CD4-positive, alpha-beta memory T cell (primary cell): ENCODE results near the gene TMC8. TPM values are rescaled to one million over a fixed set of nuclear protein-coding genes. Genes with fewer than 3 reads are reported as not detected.

Experiments
- CTCF ChIA-PET: fragments of 350-600 bp; sonication (Branson Sonifier 250); formaldehyde crosslinking; loops from one replicate; lab custom pipeline; 2021; ENCODE audit warnings: inconsistent platforms; ENCODE audit not compliant: partially characterized antibody; lab: Charles Lee
- POLR2A ChIA-PET: fragments of 350-600 bp; sonication (Branson Sonifier 250); formaldehyde crosslinking; loops from one replicate; lab custom pipeline; 2021; ENCODE audit not compliant: partially characterized antibody; lab: Charles Lee
- DNase-seq, 5 donors: peaks; one replicate each; pipeline versions ENCODE4 v3.0.0 to v3.0.0-alpha.2; 2020 to 2022; ENCODE audit warnings: mixed read lengths in 1 of 5
- H3K27ac ChIP-seq: one replicate; pipeline ENCODE4 v1.7.0; 2013; ENCODE audit warnings: low read depth, low read length
- H3K27me3 ChIP-seq: 2 replicates; pipeline ENCODE4 v1.7.0; 2013; ENCODE audit warnings: mild to moderate bottlenecking, low read length, moderate library complexity; ENCODE audit not compliant: insufficient read depth
- H3K36me3 ChIP-seq: 2 replicates; pipeline ENCODE4 v1.7.0; 2013; ENCODE audit warnings: mild to moderate bottlenecking, low read length, moderate library complexity; ENCODE audit not compliant: insufficient read depth
- H3K4me1 ChIP-seq: 2 replicates; pipeline ENCODE4 v1.7.0; 2013; ENCODE audit warnings: mild to moderate bottlenecking, low read length, moderate library complexity; ENCODE audit not compliant: insufficient read depth
- H3K4me3 ChIP-seq, 2 donors: one replicate each; pipeline ENCODE4 v1.7.0; 2013; ENCODE audit warnings: low read length in 2 of 2, mild to moderate bottlenecking in 1 of 2
- H3K9me3 ChIP-seq, 2 donors: one replicate each; pipeline ENCODE4 v1.7.0; 2013; ENCODE audit warnings: low read length in 2 of 2, control low read depth in 1 of 2; ENCODE audit not compliant: control insufficient read depth in 1 of 2
- H3K27ac Mint-ChIP-seq, 7 donors: one replicate each; pipeline ENCODE4 v1.8.0; 2020 to 2021; ENCODE audit warnings: mixed read lengths in 7 of 7, mild to moderate bottlenecking in 6 of 7, inconsistent platforms in 3 of 7, moderate library complexity in 3 of 7
- H3K27me3 Mint-ChIP-seq, 2 donors: one replicate each; pipeline ENCODE4 v1.8.0; 2020 to 2021; ENCODE audit warnings: mixed read lengths in 2 of 2
- H3K36me3 Mint-ChIP-seq, 2 donors: one replicate each; pipeline ENCODE4 v1.8.0; 2020 to 2021; ENCODE audit warnings: mixed read lengths in 2 of 2, inconsistent platforms in 1 of 2, mild to moderate bottlenecking in 1 of 2
- H3K4me1 Mint-ChIP-seq, 4 donors: one replicate each; pipeline ENCODE4 v1.8.0; 2020 to 2021; ENCODE audit warnings: mixed read lengths in 4 of 4, mild to moderate bottlenecking in 1 of 4
- H3K4me3 Mint-ChIP-seq, 8 donors: one replicate each; pipeline ENCODE4 v1.8.0; 2020 to 2021; ENCODE audit warnings: mixed read lengths in 8 of 8, mild to moderate bottlenecking in 7 of 8, moderate library complexity in 6 of 8, inconsistent platforms in 3 of 8
- H3K9me3 Mint-ChIP-seq, 8 donors: one replicate each; pipeline ENCODE4 v1.8.0; 2020 to 2021; ENCODE audit warnings: mixed read lengths in 8 of 8, mild to moderate bottlenecking in 5 of 8, inconsistent platforms in 3 of 8, moderate library complexity in 1 of 8
- intact Hi-C: fragments of 100-400 bp; cut with micrococcal nuclease; formaldehyde crosslinking; loops from one replicate; pipeline ENCODE4 v1.15.1; 2023
- polyA plus RNA-seq, 2 donors: library from polyadenylated mRNA; unstranded; fragments of 300-500 nt; fragmentation: Illumina TruSeq; gene quantifications; one replicate each; pipeline ENCODE4 v1.2.3, GENCODE V29; 2021
- total RNA-seq, 2 experiments: library from RNA; stranded (reverse); gene quantifications; one replicate each; pipeline ENCODE4 v1.2.3, GENCODE V29; 2021

TMC8 gene
- total and polyA plus RNA-seq, 4 experiments from 2014 or later: 77.7 to 430 (median 298) TPM

DNA sequence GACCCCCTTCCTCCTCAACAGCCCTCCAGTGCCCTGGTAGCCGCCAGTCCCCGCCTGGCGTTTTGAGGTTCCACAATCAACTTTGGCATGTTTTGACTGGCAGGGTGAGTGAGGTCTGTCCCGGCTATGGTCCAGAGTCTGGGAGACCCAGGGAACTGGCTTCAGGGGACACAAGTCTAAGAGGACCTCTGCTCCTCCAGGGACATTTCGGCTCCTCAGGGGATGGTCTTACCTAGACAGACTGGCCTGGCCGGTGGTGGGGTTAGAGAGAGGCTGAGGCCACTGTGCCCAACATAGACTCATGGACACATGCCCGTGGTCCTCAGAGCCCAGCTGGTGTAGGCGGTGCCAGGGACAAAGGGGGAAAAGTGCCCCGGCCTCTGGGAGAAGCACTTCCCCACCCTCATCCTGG, 2.2 kb downstream of the TMC8 start:
- H3K9me3 ChIP-seq: no peaks in the 10 kb centered on the region
- Mint-ChIP-seq H3K9me3 (peaks cover 0 to 14% (median 0%) of the 10 kb centered on the region in 8 donors), H3K27ac (peak overlapping the region; percentile 78 to 98 (median 91)), H3K4me3 (peak overlapping the region; percentile 87 to 99 (median 88)), H3K4me1 (peaks cover 35 to 81% (median 51%) of the 10 kb centered on the region in 4 donors), H3K36me3 (peaks cover 43 to 65% of the 10 kb centered on the region in 2 donors), H3K27me3 (no peaks in the 10 kb centered on the region)
- no peaks in the 10 kb centered on the region for H3K27me3 ChIP-seq
- peaks cover 69% of the 10 kb centered on the region for H3K4me1 ChIP-seq
- H3K36me3 ChIP-seq: peaks cover 40% of the 10 kb centered on the region
- intact Hi-C loops: loop anchor here (5.0 kb wide), 1 partner anchor 120 kb away; no protein-coding TSS in a partner anchor
- DNase-seq: no peak
- H3K27ac ChIP-seq: peak overlapping the region; percentile 81
- ChIA-PET CTCF (interaction anchor here (6.5 to 8.0 kb wide), 3 partner anchors 10 to 44 kb away, joined by 57 to 121 read pairs (median 107); no protein-coding TSS in a partner anchor), POLR2A (interaction anchor here (0.5 to 26.7 kb wide), 12 partner anchors 8 to 471 kb away, joined by 3 to 1172 read pairs (median 4); partner anchors contain the start of genes SYNGR2, TMC6, TMC8 and TNRC6C)
- peak overlapping the region; percentile 93 to 97 for H3K4me3 ChIP-seq

DNA sequence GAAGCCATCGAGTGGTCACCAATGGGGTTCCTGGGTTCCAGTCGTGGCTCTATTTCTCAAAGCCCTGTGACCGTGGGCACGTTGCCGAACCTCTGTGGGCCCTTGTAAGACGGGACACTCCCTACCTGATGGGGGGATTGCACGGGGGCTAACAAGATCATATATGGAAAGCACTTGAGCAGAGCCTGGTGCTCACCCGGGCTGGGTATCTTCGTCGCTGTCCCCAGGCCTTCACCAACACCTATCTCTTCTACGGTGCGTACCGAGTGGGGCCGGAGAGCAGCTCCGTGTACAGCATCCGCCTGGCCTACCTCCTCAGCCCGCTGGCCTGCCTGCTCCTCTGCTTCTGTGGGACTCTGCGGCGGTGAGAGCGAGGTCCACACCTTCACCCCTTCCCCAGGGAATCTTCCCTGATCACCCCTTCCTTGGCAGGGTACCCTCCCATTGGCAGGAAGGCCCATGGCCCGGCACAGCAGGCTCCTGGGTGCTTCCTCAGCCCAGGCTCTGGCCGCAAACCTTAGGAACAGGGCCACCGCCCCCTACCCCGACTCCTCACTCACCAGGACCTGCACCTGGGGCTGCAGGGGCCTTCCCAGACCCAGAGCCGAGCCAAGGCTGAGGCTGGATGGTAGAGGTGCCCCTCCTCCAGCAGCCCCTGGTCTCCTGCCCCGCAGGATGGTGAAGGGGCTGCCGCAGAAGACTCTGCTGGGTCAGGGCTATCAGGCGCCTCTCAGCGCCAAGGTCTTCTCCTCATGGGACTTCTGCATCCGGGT, 2.8 kb downstream of the TMC8 start:
- Mint-ChIP-seq H3K36me3 (peaks cover 43 to 66% of the 10 kb centered on the region in 2 donors), H3K4me3 (peak overlapping the region; percentile 87 to 99 (median 88)), H3K4me1 (peaks cover 35 to 84% (median 55%) of the 10 kb centered on the region in 4 donors), H3K27ac (peak overlapping the region; percentile 83 to 98 (median 93)), H3K9me3 (peaks cover 0 to 14% (median 0%) of the 10 kb centered on the region in 8 donors), H3K27me3 (no peaks in the 10 kb centered on the region)
- H3K27me3 ChIP-seq: no peaks in the 10 kb centered on the region
- peak overlapping the region; percentile 81 for H3K27ac ChIP-seq
- CTCF ChIA-PET: interaction anchor here (4.3 to 8.0 kb wide), 5 partner anchors 11 to 49 kb away, joined by 23 to 121 read pairs (median 57); no protein-coding TSS in a partner anchor
- H3K4me3 ChIP-seq: peak overlapping the region; percentile 93 to 97
- DNase-seq: peak in 1 of 5 donors; percentile 45
- peaks cover 75% of the 10 kb centered on the region for H3K4me1 ChIP-seq
- intact Hi-C loops: loop anchor here (5.0 kb wide), 1 partner anchor 119 kb away; no protein-coding TSS in a partner anchor
- peaks cover 40% of the 10 kb centered on the region for H3K36me3 ChIP-seq
- POLR2A ChIA-PET: interaction anchor here (0.5 to 26.7 kb wide), 13 partner anchors 9 to 728 kb away, joined by 3 to 1172 read pairs (median 5); partner anchors contain the start of genes SYNGR2, TMC6 and TMC8
- no peaks in the 10 kb centered on the region for H3K9me3 ChIP-seq

DNA sequence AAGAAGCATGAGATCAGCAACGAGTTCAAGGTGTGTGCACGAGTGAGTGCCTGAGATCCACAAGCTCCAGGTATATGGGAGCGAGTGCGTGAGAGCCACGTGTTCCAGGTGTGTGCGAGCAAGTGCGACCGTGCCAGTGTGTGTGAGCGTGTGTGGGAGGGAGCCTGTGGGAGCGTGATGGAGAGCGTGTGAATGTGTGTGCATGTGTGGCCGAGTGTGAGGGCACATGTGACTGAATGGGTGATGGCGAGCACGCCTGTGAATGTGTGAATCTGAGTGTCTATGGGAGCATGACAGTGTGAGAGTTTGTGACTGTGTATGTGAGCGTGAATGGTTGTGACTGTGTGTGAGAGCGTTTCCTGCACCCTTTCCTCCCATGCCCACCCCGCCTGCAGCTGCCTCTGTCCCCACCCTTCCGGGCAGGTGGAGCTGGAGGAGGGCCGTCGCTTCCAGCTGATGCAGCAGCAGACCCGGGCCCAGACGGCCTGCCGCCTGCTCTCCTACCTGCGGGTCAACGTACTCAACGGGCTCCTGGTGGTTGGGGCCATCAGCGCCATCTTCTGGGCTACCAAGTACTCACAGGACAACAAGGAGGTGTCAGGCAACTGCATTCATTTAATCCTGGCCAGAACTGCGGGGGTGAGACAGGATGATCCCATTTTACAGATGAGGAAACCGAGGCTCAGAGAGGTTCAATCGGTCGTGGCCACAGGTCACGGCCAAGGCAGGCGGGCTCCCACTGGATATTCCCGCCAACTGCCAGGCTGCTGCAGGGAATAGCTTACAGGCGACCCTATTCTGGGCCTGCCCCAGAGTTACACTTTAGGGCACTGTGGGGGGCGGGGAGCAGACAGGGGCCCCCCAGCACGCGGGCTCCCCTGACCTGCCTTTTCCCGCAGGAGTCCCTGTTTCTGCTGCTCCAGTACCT, 3.7 kb downstream of the TMC8 start:
- intact Hi-C loops: loop anchor here (1.0 to 5.0 kb wide), 4 partner anchors 13 to 118 kb away; no protein-coding TSS in a partner anchor
- Histone ChIP-seq H3K27me3 (no peaks in the 10 kb centered on the region), H3K36me3 (peaks cover 40% of the 10 kb centered on the region), H3K4me3 (peak overlapping the region; percentile 93 to 97), H3K9me3 (no peaks in the 10 kb centered on the region), H3K27ac (peak overlapping the region; percentile 81), H3K4me1 (peaks cover 80% of the 10 kb centered on the region)
- Mint-ChIP-seq H3K27ac (peak overlapping the region; percentile 83 to 98 (median 93)), H3K4me3 (peak overlapping the region; percentile 87 to 99 (median 88)), H3K4me1 (peaks cover 34 to 87% (median 59%) of the 10 kb centered on the region in 4 donors), H3K36me3 (peaks cover 43 to 61% of the 10 kb centered on the region in 2 donors), H3K9me3 (peaks cover 0 to 12% (median 0%) of the 10 kb centered on the region in 8 donors), H3K27me3 (no peaks in the 10 kb centered on the region)
- peak; percentile 87 to 90 (median 89) for DNase-seq
- ChIA-PET POLR2A (interaction anchor here (1.0 to 26.7 kb wide), 13 partner anchors 8 to 729 kb away, joined by 3 to 1172 read pairs (median 5); partner anchors contain the start of genes SYNGR2, TMC6 and TMC8), CTCF (interaction anchor here (0.7 to 8.0 kb wide), 11 partner anchors 11 to 282 kb away, joined by 3 to 121 read pairs (median 6); no protein-coding TSS in a partner anchor)

DNA sequence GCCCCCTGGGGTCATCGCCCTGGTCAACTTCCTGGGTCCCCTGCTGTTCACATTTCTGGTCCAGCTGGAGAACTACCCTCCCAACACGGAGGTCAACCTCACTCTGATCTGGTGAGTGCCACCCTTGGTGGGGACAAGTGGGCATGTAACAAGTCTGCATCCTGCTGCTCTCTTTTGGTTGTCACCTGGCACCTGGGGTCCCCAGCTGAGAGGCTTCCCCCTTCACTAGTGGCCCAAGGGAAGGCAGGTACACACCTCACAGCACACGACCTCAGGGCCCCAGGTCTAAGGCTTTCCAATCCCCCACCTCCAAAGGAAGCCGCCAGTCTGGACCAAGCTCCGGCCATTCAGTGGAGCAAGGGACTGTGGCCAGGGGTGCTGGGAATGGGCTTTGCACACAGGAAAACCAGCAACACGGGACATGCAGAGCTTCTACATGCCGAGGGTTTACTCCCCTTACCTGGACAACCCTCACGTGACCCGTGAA, 4.4 kb downstream of the TMC8 start:
- ChIA-PET CTCF (interaction anchor here (0.7 to 8.0 kb wide), 11 partner anchors 9 to 282 kb away, joined by 3 to 121 read pairs (median 6); no protein-coding TSS in a partner anchor), POLR2A (interaction anchor here (1.0 to 26.7 kb wide), 11 partner anchors 7 to 117 kb away, joined by 3 to 1172 read pairs (median 6); partner anchors contain the start of genes SYNGR2, TMC6 and TMC8)
- Mint-ChIP-seq H3K4me1 (peaks cover 32 to 84% (median 57%) of the 10 kb centered on the region in 4 donors), H3K4me3 (peak overlapping the region in 2 of 8 donors; percentile 58 to 62), H3K36me3 (peaks cover 43 to 62% of the 10 kb centered on the region in 2 donors), H3K27me3 (no peaks in the 10 kb centered on the region), H3K9me3 (peaks cover 0 to 12% (median 0%) of the 10 kb centered on the region in 8 donors), H3K27ac (peak overlapping the region in 5 of 7 donors; percentile 29 to 83 (median 76))
- Histone ChIP-seq H3K36me3 (peaks cover 40% of the 10 kb centered on the region), H3K27ac (no peak overlapping the region), H3K4me1 (peaks cover 80% of the 10 kb centered on the region), H3K9me3 (no peaks in the 10 kb centered on the region), H3K4me3 (no peak overlapping the region), H3K27me3 (no peaks in the 10 kb centered on the region)
- no peak for DNase-seq
- intact Hi-C loops: loop anchor here (1.0 to 5.0 kb wide), 4 partner anchors 14 to 117 kb away; no protein-coding TSS in a partner anchor

DNA sequence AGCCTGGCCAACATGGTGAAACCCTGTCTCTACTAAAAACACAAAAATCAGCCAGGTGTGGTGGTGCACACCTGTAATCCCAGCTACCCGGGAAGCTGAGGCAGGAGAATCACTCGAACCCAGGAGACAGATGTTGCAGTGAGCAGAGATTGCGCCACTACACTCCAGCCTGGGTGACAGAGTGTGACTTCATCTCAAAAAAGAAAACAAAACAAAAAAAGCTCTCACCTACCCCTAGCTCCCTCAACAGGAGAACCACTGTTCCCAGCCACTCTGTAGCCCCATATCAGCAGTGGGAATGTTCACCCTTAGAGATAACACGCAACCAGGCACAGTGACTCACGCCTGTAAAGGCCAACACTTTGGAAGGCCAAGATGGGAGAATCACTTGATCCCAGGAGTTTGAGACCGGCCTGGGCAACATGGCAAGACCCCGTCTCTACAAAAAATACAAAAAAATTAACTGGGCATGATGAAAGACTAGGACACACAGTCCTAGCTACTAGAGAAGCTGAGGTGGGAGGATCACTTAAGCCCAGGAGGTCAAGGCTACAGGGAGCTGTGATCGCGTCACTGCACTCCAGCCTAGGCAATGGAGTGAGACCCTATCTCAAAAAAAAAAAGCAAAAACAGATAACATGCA, 5.4 kb downstream of the TMC8 start:
- H3K36me3 ChIP-seq: peaks cover 37% of the 10 kb centered on the region
- Mint-ChIP-seq H3K4me3 (peak overlapping the region in 7 of 8 donors; percentile 22 to 72 (median 49)), H3K27ac (peak overlapping the region in 6 of 7 donors; percentile 30 to 89 (median 72)), H3K36me3 (peaks cover 44 to 61% of the 10 kb centered on the region in 2 donors), H3K27me3 (no peaks in the 10 kb centered on the region), H3K9me3 (peaks cover 0 to 7% (median 0%) of the 10 kb centered on the region in 8 donors), H3K4me1 (peaks cover 36 to 80% (median 60%) of the 10 kb centered on the region in 4 donors)
- POLR2A ChIA-PET: interaction anchor here (1.4 to 26.7 kb wide), 6 partner anchors 9 to 51 kb away, joined by 4 to 1172 read pairs (median 98); partner anchors contain the start of genes SYNGR2, TMC6 and TMC8
- CTCF ChIA-PET: interaction anchor here (1.0 to 8.0 kb wide), 7 partner anchors 8 to 116 kb away, joined by 5 to 121 read pairs (median 23); no protein-coding TSS in a partner anchor
- no peak overlapping the region for H3K27ac ChIP-seq
- no peak overlapping the region for H3K4me3 ChIP-seq
- no peaks in the 10 kb centered on the region for H3K27me3 ChIP-seq
- no peaks in the 10 kb centered on the region for H3K9me3 ChIP-seq
- intact Hi-C loops: no loop called here
- peaks cover 84% of the 10 kb centered on the region for H3K4me1 ChIP-seq
- no peak for DNase-seq
